HUES48 (cell line): ENCODE results near the gene DKK3.

Source experiments
- H3K27ac ChIP-seq: one replicate; pipeline ENCODE4 v1.7.0; 2013; ENCODE audit warnings: low read depth, low read length, inconsistent platforms
- H3K27me3 ChIP-seq: 2 replicates; pipeline ENCODE4 v1.6.1; 2013; ENCODE audit warnings: mild to moderate bottlenecking, low read length; ENCODE audit not compliant: control insufficient read depth, insufficient read depth
- H3K36me3 ChIP-seq: 2 replicates; pipeline ENCODE4 v1.6.1; 2013; ENCODE audit warnings: low read length; ENCODE audit not compliant: control insufficient read depth, insufficient read depth
- H3K4me1 ChIP-seq: 2 replicates; pipeline ENCODE4 v1.6.1; 2013; ENCODE audit warnings: mild to moderate bottlenecking, low read length; ENCODE audit not compliant: control insufficient read depth, insufficient read depth
- H3K4me3 ChIP-seq: 2 replicates; pipeline ENCODE4 v1.5.1; 2013; ENCODE audit warnings: mild to moderate bottlenecking, low read depth, low read length
- H3K9ac ChIP-seq: 2 replicates; pipeline ENCODE4 v1.6.1; 2013; ENCODE audit warnings: mild to moderate bottlenecking, low read depth, low read length, moderate library complexity
- H3K9me3 ChIP-seq: 2 replicates; pipeline ENCODE4 v1.6.1; 2013; ENCODE audit warnings: low read length; ENCODE audit not compliant: control insufficient read depth, insufficient read depth

DKK3 gene

GRCh38 chr11:11998091-11998781, 10.2 kb downstream of the DKK3 start:
- Histone ChIP-seq H3K36me3 (peaks cover 36% of the 10 kb centered on the region), H3K9ac (no peak overlapping the region), H3K9me3 (no peaks in the 10 kb centered on the region), H3K4me3 (no peak overlapping the region), H3K4me1 (no peaks in the 10 kb centered on the region), H3K27me3 (no peaks in the 10 kb centered on the region), H3K27ac (no peak overlapping the region)

- H3K27ac ChIP-seq, result no peak overlapping the region
- no peaks in the 10 kb centered on the region for H3K27me3 ChIP-seq
- no peak overlapping the region for H3K4me3 ChIP-seq
- H3K9me3 ChIP-seq, result no peaks in the 10 kb centered on the region
- H3K4me1 ChIP-seq, result no peaks in the 10 kb centered on the region; the same call in 1 of the 2 replicates
- H3K9ac ChIP-seq, result no peak overlapping the region
- H3K36me3 ChIP-seq, result peaks cover 27% of the 10 kb centered on the region
These were observed 11.4 kb downstream of the DKK3 start for GRCh38 chr11:11997049-11997322.

GRCh38 chr11:11996321-11997048, 11.9 kb downstream of the DKK3 start:
- no peak overlapping the region for H3K4me3 ChIP-seq
- H3K9me3 ChIP-seq, result no peaks in the 10 kb centered on the region
- no peaks in the 10 kb centered on the region; the same call in 1 of the 2 replicates for H3K4me1 ChIP-seq
- H3K36me3 ChIP-seq, result peaks cover 22% of the 10 kb centered on the region
- H3K9ac ChIP-seq, result no peak overlapping the region
- no peaks in the 10 kb centered on the region for H3K27me3 ChIP-seq
- no peak overlapping the region for H3K27ac ChIP-seq

- Histone ChIP-seq H3K9ac (no peak overlapping the region), H3K4me3 (no peak overlapping the region), H3K4me1 (no peaks in the 10 kb centered on the region; the same call in 1 of the 2 replicates), H3K27me3 (no peaks in the 10 kb centered on the region), H3K9me3 (no peaks in the 10 kb centered on the region), H3K27ac (no peak overlapping the region), H3K36me3 (peaks cover 13% of the 10 kb centered on the region; the same call in 1 of the 2 replicates)
These were observed 12.8 kb downstream of the DKK3 start for GRCh38 chr11:11995601-11996000.

DNA sequence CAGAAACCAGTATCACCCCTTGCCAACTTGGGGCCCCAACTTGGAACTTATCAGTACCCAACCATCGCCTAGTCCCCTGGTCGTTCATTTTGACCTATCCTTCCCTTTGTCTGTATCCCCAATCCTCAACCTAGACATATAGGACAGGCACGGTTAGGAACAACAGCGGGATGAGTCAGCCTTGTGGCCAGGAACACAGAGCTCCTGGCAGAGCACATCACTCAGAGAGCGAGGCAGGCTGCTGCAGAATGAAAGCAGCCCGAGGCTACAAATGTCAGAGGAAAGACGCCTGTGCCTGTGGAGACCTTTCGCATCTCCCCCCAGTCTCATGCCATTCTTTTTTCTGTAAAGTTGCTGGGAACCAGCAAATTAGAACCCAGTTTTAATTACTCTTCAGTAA, 14.6 kb downstream of the DKK3 start:
- Histone ChIP-seq H3K27ac (peak overlapping the region; percentile 24), H3K9me3 (no peaks in the 10 kb centered on the region), H3K27me3 (no peaks in the 10 kb centered on the region), H3K4me1 (no peaks in the 10 kb centered on the region; the same call in 1 of the 2 replicates), H3K4me3 (no peak overlapping the region), H3K9ac (no peak overlapping the region), H3K36me3 (peaks cover 13% of the 10 kb centered on the region; the same call in 1 of the 2 replicates)

DNA sequence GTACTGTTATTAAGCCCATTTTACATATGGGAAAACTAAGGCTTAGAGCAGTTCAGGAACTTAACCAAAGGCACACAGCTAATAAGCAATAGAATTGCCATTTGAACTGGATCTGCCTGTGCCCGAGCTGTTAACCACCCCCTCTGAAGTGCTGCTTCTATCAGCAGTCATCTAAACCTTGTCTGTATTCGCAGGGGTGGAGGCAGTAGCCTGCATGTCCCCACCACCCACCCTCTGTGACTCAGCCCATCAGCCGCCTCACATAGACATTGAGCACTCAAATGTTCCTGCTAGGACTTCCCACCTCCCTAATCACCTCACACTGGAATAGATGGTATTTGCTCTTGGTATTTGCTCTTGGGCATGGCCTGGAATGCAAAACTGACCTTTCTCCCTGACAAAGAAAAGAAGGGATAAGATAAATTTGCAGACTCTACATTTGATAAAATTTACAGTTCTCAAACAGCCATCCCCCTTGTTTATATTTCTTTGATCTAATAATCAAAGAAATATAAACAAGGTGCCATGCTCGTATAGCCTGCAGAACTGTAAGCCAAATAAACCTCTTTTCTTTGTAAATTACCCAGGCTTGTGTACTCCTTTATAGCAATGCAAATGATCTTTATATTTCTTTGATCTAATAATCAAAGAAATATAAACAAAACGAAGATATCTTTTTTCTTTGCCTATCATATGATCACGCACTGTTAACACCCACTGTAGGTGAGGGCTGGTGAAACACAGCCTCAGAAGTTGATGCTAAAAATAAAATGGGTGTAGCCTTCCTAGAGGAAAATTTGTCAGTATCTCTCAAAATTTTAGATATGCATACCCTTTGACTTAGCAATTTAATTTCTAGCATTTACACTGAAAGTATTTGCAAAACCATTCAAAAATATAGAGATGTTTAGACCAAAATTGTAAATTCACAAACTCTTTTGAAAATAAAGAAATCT, 15.9 kb downstream of the DKK3 start:
- Histone ChIP-seq H3K36me3 (peaks cover 6% of the 10 kb centered on the region; the same call in 1 of the 2 replicates), H3K4me3 (no peak overlapping the region), H3K27me3 (no peaks in the 10 kb centered on the region), H3K4me1 (no peaks in the 10 kb centered on the region; the same call in 1 of the 2 replicates), H3K9me3 (no peaks in the 10 kb centered on the region), H3K9ac (no peak overlapping the region), H3K27ac (no peak overlapping the region)

DNA sequence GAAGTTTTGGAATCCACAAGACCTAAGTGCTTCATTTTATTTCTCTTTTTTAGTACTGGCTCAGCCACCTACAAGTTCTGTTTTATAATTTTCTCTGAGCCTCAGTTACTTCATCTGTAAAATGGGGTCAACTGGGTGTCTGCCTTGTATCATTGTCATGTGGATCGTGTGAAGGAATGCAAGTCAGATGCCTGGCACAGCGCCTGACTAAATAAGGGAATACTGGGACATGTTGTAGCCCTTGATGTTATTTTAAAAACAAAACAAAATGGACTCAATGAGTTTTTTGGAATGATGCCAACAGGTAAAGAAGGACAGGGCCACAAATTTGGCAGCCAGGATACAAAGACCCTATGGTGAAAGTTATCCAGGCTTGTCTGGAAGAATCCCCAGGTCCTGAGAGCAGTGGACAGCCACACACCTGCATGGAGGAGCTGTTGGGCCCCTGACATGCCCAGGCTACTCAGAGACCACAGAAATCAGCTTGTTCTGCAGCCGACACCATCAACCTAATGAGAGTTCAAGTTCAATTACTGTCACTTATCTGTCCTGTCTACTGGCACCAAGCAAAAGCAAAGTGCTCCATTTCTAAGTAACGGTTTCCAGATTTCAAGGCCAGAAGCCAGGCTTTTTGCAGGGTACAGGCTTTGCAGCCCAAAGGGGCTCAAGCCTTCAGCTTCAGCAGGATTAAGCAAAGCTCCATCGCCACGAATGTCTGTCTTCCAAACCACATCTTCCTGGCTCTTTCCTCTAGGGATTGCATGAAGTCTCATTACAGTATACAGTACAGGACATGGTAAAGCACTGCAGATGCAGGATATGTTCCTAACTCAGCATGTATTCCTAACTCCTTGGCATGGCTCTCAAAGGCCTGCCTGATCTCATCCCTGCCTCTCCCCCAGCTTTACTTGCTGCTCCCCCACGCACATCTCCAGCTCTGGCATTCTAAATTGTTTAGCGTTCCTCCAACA, 18.4 kb downstream of the DKK3 start:
- no peaks in the 10 kb centered on the region for H3K27me3 ChIP-seq
- H3K4me1 ChIP-seq, result peaks cover 8% of the 10 kb centered on the region; the same call in 1 of the 2 replicates
- H3K9me3 ChIP-seq, result no peaks in the 10 kb centered on the region
- no peak overlapping the region for H3K4me3 ChIP-seq
- H3K9ac ChIP-seq, result no peak overlapping the region
- no peak overlapping the region for H3K27ac ChIP-seq
- no peaks in the 10 kb centered on the region for H3K36me3 ChIP-seq

DNA sequence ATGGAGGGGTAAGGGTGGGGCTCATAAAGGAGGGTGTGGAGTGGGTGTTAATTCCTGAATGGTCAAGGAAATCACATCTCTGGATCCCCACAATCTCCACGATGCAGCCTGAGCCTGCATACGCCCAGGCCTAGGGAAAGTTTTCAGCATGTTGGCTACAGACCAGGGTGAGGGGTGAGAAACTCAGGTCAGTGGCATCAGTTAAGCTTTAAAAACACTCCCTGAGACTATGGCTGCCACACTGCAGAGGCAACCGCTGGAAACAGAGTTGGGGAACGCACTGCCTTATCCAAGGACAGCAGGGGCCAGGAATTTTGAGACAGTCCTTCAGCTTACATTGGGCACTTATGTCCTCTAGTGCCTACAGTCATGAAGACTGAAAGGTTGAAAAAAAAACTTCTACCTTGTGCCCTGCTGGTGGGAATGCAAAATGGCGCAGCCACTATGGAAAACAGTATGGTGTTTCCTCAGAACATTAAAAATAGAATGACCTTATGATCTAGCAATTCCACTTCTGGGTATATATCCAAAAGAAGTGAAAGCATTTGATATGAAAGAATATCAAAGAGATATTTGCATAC, 19.7 kb downstream of the DKK3 start:
- H3K4me3 ChIP-seq, result no peak overlapping the region

GRCh38 chr11:11988099-11988651, 20.3 kb downstream of the DKK3 start:
- Histone ChIP-seq H3K4me3 (no peak overlapping the region), H3K36me3 (no peaks in the 10 kb centered on the region), H3K27ac (no peak overlapping the region), H3K4me1 (peaks cover 11% of the 10 kb centered on the region; the same call in 1 of the 2 replicates), H3K9me3 (no peaks in the 10 kb centered on the region), H3K9ac (no peak overlapping the region), H3K27me3 (no peaks in the 10 kb centered on the region)

More for the DNA sequence above, 19.7 kb downstream of the DKK3 start:
- Histone ChIP-seq H3K4me1 (peaks cover 11% of the 10 kb centered on the region; the same call in 1 of the 2 replicates), H3K27me3 (no peaks in the 10 kb centered on the region), H3K27ac (no peak overlapping the region), H3K36me3 (no peaks in the 10 kb centered on the region), H3K9me3 (no peaks in the 10 kb centered on the region), H3K9ac (no peak overlapping the region)
